GM21367 (cell line): ENCODE results near the gene RAD51C.
"Not testable (repeated sequence)": the region's sequence is repeated elsewhere in the genome, so short reads cannot be mapped to it uniquely, and the experiment has no call there.

Experiments used
- ATAC-seq: cut with Tn5 transposase; IDR thresholded peaks from one replicate; pipeline ENCODE4 v1.9.1; 2021; ENCODE audit not compliant: unreplicated experiment

The RAD51C gene

DNA sequence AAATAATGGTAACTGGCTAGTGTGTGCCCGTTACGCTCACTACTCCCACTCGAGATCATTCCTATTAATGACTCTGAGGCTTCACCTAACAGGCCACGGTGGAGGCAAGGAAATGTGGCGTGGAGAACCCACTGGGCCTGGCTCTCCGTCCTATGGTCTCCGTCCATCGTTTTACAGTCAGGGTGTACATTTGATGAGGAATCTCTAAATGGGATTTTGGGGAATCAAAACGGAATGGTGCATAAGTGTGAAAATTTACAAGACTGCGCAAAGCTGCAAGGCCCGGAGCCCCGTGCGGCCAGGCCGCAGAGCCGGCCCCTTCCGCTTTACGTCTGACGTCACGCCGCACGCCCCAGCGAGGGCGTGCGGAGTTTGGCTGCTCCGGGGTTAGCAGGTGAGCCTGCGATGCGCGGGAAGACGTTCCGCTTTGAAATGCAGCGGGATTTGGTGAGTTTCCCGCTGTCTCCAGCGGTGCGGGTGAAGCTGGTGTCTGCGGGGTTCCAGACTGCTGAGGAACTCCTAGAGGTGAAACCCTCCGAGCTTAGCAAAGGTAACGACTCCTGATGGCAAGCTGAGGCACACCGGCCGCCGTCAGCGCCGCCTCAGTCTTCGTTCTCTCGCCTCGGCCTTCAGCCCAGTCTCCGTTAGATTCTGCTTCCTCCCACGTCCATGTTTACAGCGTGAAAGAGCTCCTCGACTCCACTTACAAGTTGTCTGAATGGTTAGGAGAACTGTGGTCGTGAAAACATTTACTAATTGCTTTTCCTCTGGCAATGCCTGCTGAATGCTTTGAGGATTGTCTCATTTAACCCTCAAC, at the start of gene RAD51C:
Gene RAD51C (plus strand): TSS at position 364 of the 817 bp plus-strand sequence. CDS start 42 bp downstream, at position 406.
- peak; percentile 91 for ATAC-seq

DNA sequence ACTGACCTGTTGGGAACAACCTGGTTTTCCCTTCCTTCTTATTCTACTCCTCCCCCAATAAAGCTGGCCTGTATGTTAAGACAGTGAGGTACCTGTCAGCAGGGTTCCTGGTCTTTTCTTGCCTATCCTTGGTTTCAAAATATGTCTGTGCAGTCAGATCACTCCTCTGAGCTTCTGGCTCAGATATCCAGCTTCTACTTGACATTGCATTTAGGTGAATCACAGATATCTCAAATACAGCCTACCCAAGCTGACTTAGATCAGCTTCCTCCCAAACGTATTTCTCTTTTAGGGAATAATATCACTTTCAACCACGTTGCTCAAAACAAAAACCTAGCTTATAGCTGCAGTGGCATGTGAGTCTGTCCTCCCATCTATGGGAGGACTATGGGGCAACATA, 49.3 kb upstream of the RAD51C start:
- no peak for ATAC-seq

DNA sequence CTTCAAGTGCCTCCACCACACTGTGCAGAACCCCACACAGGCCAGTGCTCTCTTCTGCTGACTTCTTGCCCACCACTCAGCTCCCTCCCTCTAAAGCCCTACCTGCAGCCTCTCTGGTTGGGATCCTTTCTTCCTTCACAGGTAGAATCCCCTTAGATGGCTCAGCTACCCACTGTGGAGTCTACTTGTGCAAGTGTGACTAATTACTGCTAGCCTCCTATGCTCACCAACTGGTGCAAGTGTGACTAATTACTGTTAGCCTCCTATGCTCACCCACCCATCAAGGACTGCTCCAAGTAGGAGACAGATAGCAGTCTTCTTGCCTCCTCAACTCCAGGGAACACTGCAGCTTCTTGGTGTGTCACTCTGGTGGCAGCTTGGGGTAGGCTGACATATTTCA, 44.2 kb upstream of the RAD51C start:
- ATAC-seq = no peak

DNA sequence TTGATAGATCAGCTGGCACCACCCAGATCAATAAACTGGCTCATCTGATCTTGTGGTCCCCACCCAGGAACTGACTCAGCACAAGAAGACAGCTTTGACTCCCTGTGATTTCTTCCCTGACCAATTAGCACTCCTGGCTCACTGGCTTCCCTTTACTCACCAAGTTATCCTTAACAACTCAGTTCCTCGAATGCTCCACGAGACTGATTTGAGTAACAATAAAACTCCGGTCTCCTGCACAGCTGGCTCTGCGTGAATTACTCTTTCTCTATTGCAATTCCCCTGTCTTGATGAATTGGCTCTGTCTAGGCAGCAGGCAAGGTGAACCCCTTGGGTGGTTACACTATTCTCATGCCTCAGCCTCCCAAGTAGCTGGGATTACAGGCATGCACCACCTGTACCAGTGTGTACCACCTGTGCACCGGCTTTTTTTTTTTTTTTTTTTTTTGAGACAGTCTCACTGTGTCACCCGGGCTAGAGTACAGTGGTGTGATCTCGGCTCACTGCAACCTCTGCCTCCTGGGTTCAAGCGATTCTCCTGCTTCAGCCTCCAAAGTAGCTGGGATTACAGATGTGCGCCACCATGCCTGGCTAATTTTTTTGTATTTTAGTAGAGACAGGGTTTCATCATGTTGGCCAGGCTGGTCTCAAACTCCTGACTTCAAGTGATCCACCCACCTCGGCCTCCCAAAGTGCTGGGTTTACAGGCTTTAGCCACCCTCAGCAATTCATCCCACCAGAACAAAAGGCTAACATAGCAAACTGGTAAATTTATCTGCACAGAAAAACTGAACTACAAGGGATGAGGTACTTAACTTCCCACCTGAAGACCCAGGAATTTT, 34.2 kb upstream of the RAD51C start:
- ATAC-seq = not testable (repeated sequence)

DNA sequence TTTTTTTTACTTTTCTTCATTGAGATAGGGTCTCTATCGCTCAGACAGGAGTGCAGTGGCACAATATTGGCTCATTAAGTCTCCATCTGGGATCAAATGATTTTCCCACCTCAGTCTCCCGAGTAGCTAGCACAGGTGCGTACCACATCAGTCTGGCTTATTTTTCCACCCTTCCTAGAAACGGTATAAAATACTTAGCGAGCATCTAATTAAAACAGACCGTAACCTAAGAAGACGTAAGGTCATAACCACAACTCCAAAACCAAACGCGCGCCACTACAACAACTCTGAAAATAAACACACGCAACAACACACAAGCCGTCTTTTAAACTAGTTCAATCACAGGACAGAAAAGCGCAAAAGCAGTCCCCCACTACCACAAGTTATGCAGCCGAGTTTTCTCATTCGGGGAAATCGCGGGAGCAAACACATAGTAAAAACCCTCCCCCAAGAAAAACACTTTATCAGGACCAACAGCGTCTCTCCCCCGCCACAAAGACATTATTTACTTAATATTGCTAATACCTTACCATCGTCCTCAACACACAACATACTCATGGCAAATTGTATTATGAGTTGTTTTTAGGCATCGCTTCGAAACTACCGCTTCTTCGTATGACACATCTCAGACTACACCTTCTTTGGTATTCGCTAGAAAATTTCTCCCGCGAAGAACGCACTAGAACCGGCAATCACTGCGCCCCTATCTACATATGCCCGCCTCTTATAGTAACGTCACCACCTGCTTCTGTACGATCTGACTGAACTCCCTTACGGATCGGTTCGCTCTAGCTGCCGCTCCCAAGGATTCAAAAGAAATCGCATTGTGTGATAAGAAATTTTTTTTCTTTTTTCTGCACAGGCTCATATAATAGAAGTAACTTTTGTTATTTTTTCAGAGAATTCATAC, 33.3 kb upstream of the RAD51C start:
- ATAC-seq = peak; percentile 67

DNA sequence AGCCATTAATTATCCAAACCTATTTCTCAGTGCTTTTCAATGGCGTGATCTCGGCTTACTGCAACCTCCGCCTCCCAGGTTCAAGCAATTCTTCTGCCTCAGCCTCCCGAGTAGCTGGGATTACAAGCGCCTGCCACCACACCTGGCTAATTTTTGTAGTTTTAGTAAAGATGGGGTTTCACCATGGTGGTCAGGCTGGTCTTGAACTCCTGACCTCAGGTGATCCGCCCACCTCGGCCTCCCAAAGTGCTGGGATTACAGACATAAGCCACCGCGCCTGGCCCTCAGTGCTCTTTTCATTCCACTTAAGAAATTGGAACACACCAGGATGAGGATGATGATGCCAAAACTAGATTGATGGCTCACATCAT, 32.7 kb upstream of the RAD51C start:
- ATAC-seq = not testable (repeated sequence)

DNA sequence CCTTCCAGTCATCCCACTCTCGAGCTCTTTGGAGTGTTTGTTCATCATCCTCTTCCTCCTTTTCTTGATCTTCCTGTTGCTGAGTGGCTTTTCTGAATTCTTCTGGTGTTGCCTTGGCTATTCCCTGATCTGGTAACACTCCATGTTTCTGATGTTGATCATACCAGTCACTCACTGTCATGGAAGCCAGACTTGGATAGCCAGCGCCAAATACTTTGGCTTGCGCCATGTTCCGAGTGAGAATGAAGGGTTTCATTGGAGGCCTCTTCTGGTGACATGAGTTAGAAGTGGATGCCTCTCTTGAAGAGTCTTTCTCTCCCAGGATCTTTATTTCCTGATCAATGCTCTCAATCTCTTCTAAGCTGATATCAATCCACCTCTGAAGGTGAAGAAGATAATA, 31.8 kb upstream of the RAD51C start:
- ATAC-seq = no peak

DNA sequence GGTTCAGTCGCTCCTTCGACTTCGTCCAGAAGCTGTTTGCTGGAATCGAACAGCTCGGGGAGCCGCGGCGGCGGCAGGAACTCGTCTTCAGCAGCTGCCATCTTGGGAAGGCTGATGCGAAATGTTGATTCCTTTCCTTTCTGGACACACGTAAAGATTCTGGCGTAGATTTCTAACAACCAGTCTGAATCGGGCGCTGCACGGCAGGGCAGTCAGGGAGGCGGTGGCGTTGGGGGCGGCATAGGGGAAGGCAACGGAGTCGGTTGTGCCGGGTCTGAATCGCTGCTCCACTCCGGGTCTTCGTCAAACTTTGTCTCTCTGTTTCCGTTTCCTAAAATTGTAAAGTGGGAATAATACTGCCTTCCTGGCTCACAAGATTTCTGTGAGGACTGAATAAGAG, 30.9 kb upstream of the RAD51C start:
- ATAC-seq = no peak

DNA sequence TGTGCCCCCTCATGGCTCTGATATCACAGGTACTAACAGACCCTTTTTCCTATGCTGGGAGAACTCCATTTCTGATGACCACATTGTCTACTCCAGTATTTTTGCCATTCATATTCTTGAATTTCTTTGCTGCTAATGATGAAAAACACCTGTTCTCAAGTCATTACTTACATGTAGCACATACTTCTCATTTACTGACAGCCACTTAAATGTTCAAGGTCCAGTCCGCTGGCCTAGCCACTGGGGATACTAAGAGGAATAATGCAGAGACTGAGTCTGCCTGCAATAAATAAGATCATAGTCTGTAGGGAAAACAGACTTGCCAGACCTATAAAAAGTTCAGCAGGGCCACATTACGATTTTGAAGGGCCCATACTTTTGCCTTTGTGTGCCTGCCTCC, 28.1 kb upstream of the RAD51C start:
- no peak for ATAC-seq

DNA sequence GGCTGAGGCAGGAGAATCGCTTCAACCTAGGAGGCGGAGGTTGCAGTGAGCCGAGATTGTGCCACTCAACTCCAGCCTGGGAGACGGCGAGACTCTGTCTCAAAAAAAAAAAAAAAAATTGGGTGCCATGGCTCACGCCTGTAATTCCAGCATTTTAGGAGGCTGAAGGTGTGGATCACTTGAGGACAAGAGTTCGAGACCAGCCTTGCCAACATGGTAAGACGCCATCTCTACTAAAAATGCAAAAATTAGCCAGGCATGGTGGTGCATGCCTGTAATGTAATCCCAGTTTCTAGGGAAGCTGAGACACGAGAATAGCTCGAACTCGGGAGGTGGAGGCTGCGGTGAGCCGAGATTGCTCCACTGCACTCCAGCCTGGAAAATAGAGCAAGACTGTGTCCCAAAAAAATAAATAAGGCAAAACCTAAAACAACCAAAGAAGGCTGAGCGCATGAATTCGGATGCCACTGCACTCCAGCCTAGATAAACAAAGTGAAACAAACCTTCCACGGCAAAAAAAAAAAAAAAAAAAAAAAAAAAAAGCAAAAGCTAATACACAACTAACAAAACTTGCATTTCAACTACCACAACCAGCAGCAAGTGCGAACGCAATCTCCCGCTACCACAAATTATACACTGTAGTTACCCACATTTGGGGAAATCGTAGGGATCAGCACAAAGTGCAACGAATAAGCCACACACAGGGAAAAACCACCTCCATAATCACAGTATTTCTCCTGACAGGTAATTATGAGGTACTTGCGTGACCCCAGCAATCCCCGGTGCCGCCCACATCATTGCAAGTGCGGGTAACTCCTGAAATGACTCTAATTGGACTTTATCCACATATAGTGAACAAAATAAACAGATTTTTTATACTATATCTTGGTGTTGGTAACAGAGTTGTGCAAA, 26.2 kb upstream of the RAD51C start:
- ATAC-seq = no peak

DNA sequence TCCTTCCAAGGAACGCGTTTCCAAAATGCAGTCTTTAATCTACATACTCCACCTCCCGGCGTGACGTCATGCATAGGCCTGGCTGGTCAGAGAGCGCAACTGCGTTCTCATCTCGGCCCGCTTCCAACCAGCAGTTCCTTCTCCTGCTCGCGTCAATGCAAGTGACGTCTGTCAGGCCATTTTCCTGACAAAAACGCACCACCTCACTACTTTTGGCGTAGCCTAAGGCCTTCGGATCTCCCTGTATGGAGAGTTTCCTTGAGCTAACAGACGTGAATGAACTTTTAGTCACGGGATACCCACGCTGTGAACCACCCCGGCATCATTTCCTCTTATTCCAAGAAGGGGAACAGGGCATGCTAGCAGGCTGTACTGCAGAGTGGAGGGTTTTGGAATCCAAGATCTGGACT, 25.5 kb upstream of the RAD51C start:
- no peak for ATAC-seq

DNA sequence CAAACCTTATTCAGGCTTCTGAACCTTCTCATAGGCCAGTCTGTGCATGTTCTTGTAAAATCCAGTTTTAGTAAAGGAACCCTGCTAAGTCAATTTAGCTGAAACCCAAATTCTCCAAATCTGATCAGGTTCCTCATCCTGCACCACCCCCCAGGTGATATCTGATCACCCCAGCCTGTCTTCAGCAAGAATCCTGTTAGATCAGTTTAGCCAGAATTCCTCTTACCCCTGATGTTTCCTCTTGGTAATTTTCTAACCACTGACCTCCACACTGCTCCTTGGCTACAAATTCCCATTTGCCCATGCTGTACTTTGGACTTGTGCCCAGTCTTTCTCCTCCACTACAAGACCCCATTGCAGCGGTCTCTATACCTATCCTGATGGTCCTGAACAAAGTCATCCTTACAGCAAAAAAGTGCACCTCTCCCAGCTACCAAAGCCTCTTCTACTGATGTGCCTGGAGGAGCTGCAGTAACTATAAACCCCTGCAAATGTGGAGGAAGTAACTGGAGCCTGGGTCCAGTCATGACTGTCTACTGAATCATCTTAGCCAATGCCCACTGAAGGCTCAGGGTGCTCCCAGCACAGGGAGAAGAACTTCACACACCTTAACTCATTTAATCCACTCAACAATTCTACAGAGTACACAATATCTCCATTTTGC, 24.3 kb upstream of the RAD51C start:
- no peak for ATAC-seq

DNA sequence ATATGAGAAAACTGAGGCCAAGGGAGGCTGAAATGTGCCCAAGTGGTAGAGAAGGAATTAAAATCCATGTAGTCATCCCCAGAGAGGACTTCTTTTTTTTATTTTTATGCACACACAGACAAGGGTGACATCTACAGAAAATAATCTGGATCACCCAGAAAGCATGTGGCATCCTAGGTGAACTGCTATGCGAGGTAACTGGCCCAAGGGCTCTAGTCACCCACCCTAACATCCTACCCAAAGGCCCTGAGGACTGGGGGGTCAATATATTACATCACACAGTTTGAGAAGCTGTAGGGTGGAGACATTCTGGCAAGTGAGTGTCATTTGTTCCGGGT, 23.8 kb upstream of the RAD51C start:
- ATAC-seq = no peak

DNA sequence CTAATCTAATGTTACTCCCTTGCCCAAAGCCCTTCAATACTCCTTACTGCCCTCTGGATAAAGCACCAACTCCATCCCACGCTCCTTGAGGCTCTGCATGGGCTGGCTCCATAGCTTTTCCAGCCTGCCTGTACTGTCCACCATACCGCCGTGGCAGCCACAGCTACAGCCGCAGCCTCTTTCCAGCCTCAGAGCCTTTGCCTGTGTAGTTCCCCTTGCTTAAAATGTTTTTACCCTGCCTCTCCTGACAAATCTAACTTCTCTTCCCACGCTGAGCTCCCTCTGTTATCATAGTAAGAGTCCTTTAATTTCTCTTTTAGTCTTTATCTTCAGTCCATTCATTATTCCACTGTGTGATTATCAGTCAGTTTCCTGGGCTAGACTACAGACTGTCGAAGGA, 22.5 kb upstream of the RAD51C start:
- no peak for ATAC-seq

DNA sequence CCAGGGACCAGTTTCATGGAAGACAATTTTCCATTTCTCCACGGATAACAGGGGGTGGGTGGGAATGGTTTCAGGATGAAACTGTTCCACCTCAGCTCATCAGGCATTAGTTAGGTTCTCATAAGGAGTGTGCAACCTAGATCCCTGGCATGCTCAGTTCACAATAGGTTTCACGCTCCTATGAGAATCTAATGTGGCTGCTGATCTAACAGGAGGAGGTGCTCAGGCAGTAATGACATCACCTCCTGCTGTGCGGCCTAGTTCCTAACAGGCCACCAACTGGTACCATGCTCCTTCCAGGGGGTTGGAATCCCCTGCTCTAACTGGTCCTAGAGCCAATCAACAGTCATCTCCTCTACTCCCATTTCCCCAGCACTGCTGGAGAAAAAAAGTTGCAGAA, 20.4 kb upstream of the RAD51C start:
- ATAC-seq = no peak

DNA sequence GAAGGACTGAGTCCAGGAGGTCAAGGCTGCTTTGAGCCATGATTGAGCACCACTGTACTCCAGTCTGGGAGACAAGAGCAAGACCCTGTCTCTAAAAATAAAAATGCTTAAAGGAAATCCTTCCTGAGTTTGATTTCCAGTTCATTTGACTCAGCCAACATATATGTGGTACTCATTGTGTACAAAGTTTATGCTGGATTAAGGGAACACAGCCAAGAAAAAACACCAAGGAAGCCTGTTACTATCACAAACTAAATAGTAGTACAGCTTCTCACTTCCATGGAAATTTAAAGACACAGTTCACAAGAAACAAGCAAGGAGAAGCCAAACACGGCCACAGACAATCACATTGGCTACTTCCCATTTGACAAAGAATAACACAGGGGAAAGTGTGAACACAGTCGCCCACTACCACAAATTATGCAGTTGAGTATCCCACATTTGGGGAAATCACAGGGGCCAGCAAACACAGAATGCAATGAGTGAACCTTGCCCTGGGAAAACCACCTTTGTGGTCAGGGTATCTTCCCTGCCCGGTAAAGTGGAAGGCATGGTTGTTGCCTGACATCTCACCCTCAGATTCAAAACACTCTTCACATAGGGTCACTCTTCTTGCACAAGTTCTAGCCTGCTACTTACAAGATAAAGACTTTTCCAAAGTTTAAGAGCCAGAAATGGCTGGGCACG, 15.1 kb upstream of the RAD51C start:
- ATAC-seq = no peak

DNA sequence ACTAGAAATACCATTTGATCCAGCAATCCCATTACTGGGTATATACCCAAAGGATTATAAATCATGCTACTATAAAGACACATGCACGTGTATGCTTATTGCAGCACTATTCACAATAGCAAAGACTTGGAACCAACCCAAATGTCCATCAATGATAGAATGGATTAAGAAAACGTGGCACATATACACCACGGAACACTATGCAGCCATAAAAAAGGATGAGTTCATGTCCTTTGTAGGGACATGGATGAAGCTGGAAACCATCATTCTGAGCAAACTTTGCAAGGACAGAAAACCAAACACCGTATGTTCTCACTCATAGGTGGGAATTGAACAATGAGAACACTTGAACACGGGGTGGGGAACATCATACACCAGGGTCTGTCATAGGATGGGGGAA, 14.1 kb upstream of the RAD51C start:
- not testable (repeated sequence) for ATAC-seq

DNA sequence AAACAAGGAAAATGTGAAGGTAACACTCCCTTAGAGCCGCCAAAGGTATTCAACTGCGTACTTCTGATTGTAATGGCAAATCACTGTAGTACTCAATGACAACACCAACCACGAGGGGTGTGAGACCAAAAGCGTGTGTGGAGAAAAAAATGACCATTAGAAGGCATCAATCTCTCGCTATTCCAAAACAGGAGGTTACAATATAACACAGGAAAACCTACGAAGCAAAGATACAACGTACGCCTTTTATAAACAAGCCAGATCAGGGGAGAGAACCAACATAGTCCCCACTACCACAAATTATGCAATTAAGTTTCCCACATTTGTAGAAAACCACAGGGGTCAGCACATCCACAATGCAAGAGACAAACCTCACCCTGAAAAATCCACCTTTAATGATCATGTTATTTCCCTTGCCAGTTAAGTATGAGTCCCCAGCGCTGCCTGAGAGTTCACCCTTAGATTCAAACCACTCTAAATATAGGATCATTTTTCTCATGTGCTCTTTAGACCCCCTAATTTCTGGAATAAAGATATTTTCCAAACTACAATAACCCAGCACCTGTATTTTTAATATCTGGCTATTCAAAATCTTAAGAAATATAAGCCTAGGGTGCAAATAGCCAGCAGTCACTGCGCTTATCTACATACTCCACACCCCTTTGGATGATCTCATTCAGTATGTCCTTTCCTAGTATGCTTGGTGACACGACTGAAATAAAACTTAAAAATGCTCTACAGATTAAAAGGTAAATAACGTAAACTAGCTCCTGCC, 13.0 kb upstream of the RAD51C start:
- ATAC-seq = no peak

DNA sequence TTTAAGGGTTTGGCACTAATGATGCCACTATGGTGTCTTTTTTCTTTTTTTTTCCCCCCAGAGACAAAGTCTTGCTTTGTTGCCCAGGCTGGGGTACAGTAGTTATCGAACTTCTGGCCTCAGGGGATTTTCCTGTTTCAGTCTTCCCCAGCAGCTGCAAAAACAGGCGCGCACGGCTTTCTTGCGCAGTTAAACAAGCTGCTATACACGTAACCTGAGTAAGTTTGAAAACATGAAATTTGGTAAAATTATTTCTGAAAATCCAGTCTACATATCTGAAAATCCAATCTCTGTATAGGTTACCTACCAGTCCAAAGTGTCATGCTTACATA, 12.4 kb upstream of the RAD51C start:
- ATAC-seq = no peak
